PC-3 (cell line): ENCODE data around the gene HEATR3. TPM values are rescaled to one million over a fixed set of nuclear protein-coding genes. Genes with fewer than 3 reads are reported as not detected.

Experiments used
- ATAC-seq: fragments of 200-7000 bp; cut with Tn5 transposase; 2 replicates; pipeline ENCODE4 v1.9.1; 2020; ENCODE audit warnings: mild to moderate bottlenecking, moderate library complexity
- BruUV-seq: library from RNA; stranded (reverse); fragments of 400-500 nt; replicated peaks from 2 replicates; lab custom pipeline; 2021; lab: Mats Ljungman, UMichigan
- CTCF ChIA-PET: fragments of 300-600 bp; sonication (Branson Sonifier 250); formaldehyde crosslinking; loops from one replicate; lab custom pipeline; 2022; ENCODE audit warnings: antibody characterized with exemption; lab: Charles Lee
- POLR2A ChIA-PET: fragments of 300-600 bp; sonication (Branson Sonifier 250); formaldehyde crosslinking; loops from one replicate; lab custom pipeline; 2022; ENCODE audit warnings: antibody characterized with exemption; ENCODE audit not compliant: unreplicated experiment; lab: Charles Lee
- DNase-seq: peaks from one replicate; pipeline ENCODE4 v3.0.0-alpha.2; 2015
- H2AFZ ChIP-seq: fragments of 300-600 bp; sonication (generic); 2 replicates; pipeline ENCODE4 v1.6.0; 2016; ENCODE audit warnings: antibody characterized with exemption, low read length
- H3F3A ChIP-seq: fragments of 300-600 bp; sonication (generic); one replicate; pipeline ENCODE4 v1.6.0; 2017; ENCODE audit warnings: antibody characterized with exemption, low read length, control low read depth, mild to moderate bottlenecking; ENCODE audit not compliant: unreplicated experiment
- H3K27ac ChIP-seq: fragments of 300-600 bp; sonication (generic); 2 replicates; pipeline ENCODE4 v1.5.1; 2016; ENCODE audit warnings: mild to moderate bottlenecking, low read length
- H3K27me3 ChIP-seq: fragments of 300-600 bp; sonication (generic); 2 replicates; pipeline ENCODE4 v1.6.1; 2016; ENCODE audit warnings: low read length, mixed read lengths
- H3K36me3 ChIP-seq: fragments of 300-600 bp; sonication (generic); 2 replicates; pipeline ENCODE4 v1.6.1; 2016; ENCODE audit warnings: low read depth, mixed run types, low read length, mixed read lengths
- H3K4me1 ChIP-seq: fragments of 300-600 bp; sonication (generic); 2 replicates; pipeline ENCODE4 v1.5.1; 2016; ENCODE audit warnings: low read length; ENCODE audit not compliant: insufficient read depth
- H3K4me2 ChIP-seq: fragments of 300-600 bp; sonication (generic); 2 replicates; pipeline ENCODE4 v1.6.0; 2016; ENCODE audit warnings: low read length
- H3K4me3 ChIP-seq: fragments of 300-600 bp; sonication (generic); 2 replicates; pipeline ENCODE4 v1.5.1; 2016; ENCODE audit warnings: mild to moderate bottlenecking, low read length, mixed read lengths
- H3K79me2 ChIP-seq: fragments of 300-600 bp; sonication (generic); 2 replicates; pipeline ENCODE4 v1.6.1; 2017; ENCODE audit warnings: low read length, mixed read lengths
- H3K9ac ChIP-seq: fragments of 300-600 bp; sonication (generic); 2 replicates; pipeline ENCODE4 v1.6.0; 2016; ENCODE audit warnings: mild to moderate bottlenecking, low read length
- H3K9me2 ChIP-seq: fragments of 300-600 bp; sonication (generic); replicated peaks from 2 replicates; pipeline ENCODE4 v1.6.1; 2016; ENCODE audit warnings: mixed run types, low read length, mixed read lengths
- H3K9me3 ChIP-seq: fragments of 300-600 bp; sonication (generic); 2 replicates; pipeline ENCODE4 v1.6.1; 2016; ENCODE audit warnings: low read length, mixed read lengths
- H4K20me1 ChIP-seq: fragments of 300-600 bp; sonication (generic); 2 replicates; pipeline ENCODE4 v1.6.1; 2016; ENCODE audit warnings: low read length, mixed read lengths
- CTCF ChIP-seq: fragments of 300-600 bp; sonication (generic); conservative IDR thresholded peaks from 2 replicates; pipeline ENCODE4 v1.5.1; 2017; ENCODE audit warnings: antibody characterized with exemption, low read depth, mild to moderate bottlenecking, low read length
- EZH2 ChIP-seq: fragments of 300-600 bp; sonication (generic); IDR thresholded peaks from one replicate; pipeline ENCODE4 v1.6.1; 2017; ENCODE audit warnings: antibody characterized with exemption, mild to moderate bottlenecking, low read length; ENCODE audit not compliant: unreplicated experiment
- EZH2phosphoT487 ChIP-seq: fragments of 300-600 bp; sonication (generic); IDR thresholded peaks from 2 replicates; pipeline ENCODE4 v1.6.1; 2018; ENCODE audit warnings: mild to moderate bottlenecking, antibody characterized with exemption, low read length, borderline replicate concordance
- intact Hi-C: fragments of 100-400 bp; cut with micrococcal nuclease; formaldehyde crosslinking; loops from 2 replicates; pipeline ENCODE4 v1.9.0; 2023
- total RNA-seq: library from RNA; depleted of rRNA; stranded (reverse); fragments of >200 nt; gene quantifications from 2 replicates; pipeline ENCODE4 v1.2.3, GENCODE V29; 2014

HEATR3 gene
- total RNA-seq, 1 experiment from 2014 or later: 18.7 TPM

GRCh38 chr16:50066482-50067289, 916 bp downstream of the HEATR3 start:
- peak; percentile 2 for DNase-seq
- Histone ChIP-seq H3K27me3 (no peaks in the 10 kb centered on the region), H4K20me1 (peaks cover 15% of the 10 kb centered on the region; the same call in 1 of the 2 replicates), H3K9me3 (no peaks in the 10 kb centered on the region), H3K4me2 (peak overlapping the region; percentile 98), H2AFZ (peak overlapping the region; percentile 99; the same call in 1 of the 2 replicates), H3K4me1 (peaks cover 9% of the 10 kb centered on the region), H3F3A (no peaks in the 10 kb centered on the region), H3K4me3 (peak overlapping the region; percentile 85), H3K27ac (no peak overlapping the region), H3K9ac (peak overlapping the region; percentile 92), H3K79me2 (peaks cover 39% of the 10 kb centered on the region), H3K9me2 (no peaks in the 10 kb centered on the region), H3K36me3 (peaks cover 7% of the 10 kb centered on the region)
- POLR2A ChIA-PET: interaction anchor here (0.6 to 1.0 kb wide), 3 partner anchors 41 to 171 kb away, joined by 3 to 10 read pairs (median 4); partner anchors contain the start of gene CNEP1R1
- BruUV-seq: TSS peak; percentile 51
- CTCF ChIA-PET: interaction anchor here (1.1 kb wide), 1 partner anchor 144 kb away, joined by 8 read pairs; no protein-coding TSS in a partner anchor
- intact Hi-C loops: loop anchor here (2.0 to 10.0 kb wide), 3 partner anchors 39 to 144 kb away; partner anchors contain the start of genes CNEP1R1 and TENT4B
- ATAC-seq: no peak
- TF ChIP-seq EZH2 (no peak), CTCF (no peak), EZH2phosphoT487 (no peak)

- no peak overlapping the region for H2AFZ ChIP-seq
- no peaks in the 10 kb centered on the region for H3K9me3 ChIP-seq
- no peaks in the 10 kb centered on the region for H3K27me3 ChIP-seq
- ChIA-PET CTCF (interaction anchor here (1.1 kb wide), 1 partner anchor 143 kb away, joined by 8 read pairs; no protein-coding TSS in a partner anchor), POLR2A (no interaction called here)
- BruUV-seq: no TSS peak
- TF ChIP-seq CTCF (peak; percentile 44), EZH2phosphoT487 (no peak), EZH2 (no peak)
- peaks cover 7% of the 10 kb centered on the region for H3K36me3 ChIP-seq
- DNase-seq (peak; percentile 36), ATAC-seq (peak; percentile 20; the same call in 1 of the 2 replicates)
- no peaks in the 10 kb centered on the region for H3F3A ChIP-seq
- no peak overlapping the region for H3K27ac ChIP-seq
- H3K4me2 ChIP-seq: peak overlapping the region; percentile 98
- peaks cover 39% of the 10 kb centered on the region for H3K79me2 ChIP-seq
- 0 out of 2 replicates have a peak overlapping the region, but pooled peaks have one; percentile 92 for H3K9ac ChIP-seq
- H3K4me1 ChIP-seq: peaks cover 9% of the 10 kb centered on the region
- H4K20me1 ChIP-seq: peaks cover 15% of the 10 kb centered on the region; the same call in 1 of the 2 replicates
- intact Hi-C loops: loop anchor here (2.0 to 10.0 kb wide), 3 partner anchors 40 to 143 kb away; partner anchors contain the start of genes CNEP1R1 and TENT4B
- H3K9me2 ChIP-seq: no peaks in the 10 kb centered on the region
- H3K4me3 ChIP-seq: peak overlapping the region; percentile 85
These were observed 1.6 kb downstream of the HEATR3 start for GRCh38 chr16:50067290-50067853.
